T-helper 1 cell treated with Interleukin-12 subunit alpha and Interleukin-12 subunit beta and Interleukin-4 antibody, amounts not matched to agents 30 ng/mL and 1 ng/mL, for 36 hours (primary cell): ENCODE measurements around the gene SSH2. TPM values are rescaled to one million over a fixed set of nuclear protein-coding genes. Genes with fewer than 3 reads are reported as not detected.

Experiments used
- intact Hi-C: fragments of 100-400 bp; cut with micrococcal nuclease; formaldehyde crosslinking; loops from one replicate; pipeline ENCODE4 v1.15.1; 2024
- total RNA-seq: library from RNA; stranded (reverse); gene quantifications from 2 replicates; pipeline ENCODE4 v1.2.3, GENCODE V29; 2022

The SSH2 gene
- total RNA-seq, 1 donor from 2014 or later: 64.1 TPM

DNA sequence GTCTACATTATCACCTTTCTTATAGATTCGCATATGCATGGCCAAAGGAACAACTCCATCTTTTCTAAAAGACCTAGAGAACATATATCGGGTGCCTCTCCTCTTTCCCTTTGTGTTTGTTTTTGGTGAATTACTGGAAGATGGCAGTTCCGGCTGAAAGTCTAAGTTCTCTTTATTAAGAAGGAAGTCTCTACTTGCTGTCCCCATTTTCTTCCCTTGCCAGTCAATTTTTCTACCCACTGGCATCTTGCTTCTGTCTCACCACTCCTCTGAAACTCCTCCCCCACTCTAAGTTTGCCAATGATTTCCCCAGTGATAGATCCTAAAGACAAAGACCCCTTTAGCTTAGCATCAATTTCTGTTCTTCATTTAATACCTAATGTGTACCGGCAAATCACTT lies 213.5 kb downstream of the SSH2 start:
- intact Hi-C loops: no loop called here

GRCh38 chr17:29715680-29716079 lies 214.3 kb downstream of the SSH2 start:
- intact Hi-C loops: no loop called here

GRCh38 chr17:29714146-29714545 lies 215.9 kb downstream of the SSH2 start:
- intact Hi-C loops: no loop called here

DNA sequence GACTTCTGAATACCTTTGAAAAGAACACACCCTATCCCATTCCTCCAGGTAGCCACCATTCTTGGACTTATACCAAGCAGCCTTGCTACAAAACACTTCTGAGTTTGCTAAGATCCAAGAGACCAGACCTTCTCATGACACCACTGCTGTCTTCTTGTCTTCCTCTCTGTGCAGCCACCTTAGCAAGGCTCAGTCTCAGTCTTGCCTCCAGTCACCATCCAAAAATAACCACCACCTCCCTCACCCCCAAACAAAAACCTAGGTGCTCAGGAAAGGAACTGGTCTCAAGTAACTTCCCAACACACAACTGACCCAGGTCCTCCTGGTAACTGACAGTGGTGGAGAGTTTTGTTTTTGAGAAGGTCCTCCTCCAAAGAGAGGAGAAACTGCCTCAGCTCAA lies 216.4 kb downstream of the SSH2 start:
- intact Hi-C loops: no loop called here

- intact Hi-C loops: no loop called here
Observed at GRCh38 chr17:29711588-29712385, 218.2 kb downstream of the SSH2 start.

DNA sequence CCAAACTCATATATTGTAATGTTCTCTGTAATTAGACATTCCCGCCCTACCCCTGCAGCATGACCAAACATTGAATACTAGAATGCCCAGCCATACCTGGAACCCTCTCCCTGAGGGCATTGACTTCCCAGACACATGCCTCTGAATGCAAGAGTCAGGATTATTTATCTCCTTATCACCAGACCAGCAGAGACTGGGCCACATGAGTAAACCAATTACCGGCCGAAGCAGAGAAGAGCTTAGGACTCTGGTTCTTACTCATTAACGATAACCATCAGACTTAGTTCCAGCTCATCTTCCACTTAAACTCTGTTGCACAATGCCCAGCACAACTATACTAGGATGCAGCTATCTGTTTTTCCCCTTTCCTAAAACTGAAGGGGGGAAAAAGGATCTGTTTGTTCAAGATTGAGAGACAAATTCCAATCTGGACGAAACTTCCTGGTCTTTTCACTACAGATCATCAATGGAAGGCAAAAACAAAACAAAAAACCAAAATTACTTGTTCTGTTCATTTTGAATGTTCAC lies 219.1 kb downstream of the SSH2 start:
- intact Hi-C loops: no loop called here

DNA sequence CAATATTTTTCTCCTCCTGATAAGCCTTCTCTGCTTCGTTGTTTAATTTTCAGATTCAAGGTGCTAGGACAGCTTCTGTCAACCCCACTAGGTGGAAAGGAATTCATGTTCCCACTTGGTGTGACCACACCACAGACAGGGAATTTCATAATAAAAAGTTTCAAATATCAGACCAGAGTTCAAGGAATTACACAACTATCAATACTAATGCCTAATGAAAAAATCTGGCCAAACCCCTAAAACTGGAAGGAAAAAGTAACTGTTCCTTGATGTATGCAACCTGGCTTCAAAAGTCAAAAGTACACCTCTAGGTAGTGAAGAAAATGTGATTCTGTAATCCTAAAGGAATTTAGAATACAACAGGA lies 219.5 kb downstream of the SSH2 start:
- intact Hi-C loops: no loop called here

DNA sequence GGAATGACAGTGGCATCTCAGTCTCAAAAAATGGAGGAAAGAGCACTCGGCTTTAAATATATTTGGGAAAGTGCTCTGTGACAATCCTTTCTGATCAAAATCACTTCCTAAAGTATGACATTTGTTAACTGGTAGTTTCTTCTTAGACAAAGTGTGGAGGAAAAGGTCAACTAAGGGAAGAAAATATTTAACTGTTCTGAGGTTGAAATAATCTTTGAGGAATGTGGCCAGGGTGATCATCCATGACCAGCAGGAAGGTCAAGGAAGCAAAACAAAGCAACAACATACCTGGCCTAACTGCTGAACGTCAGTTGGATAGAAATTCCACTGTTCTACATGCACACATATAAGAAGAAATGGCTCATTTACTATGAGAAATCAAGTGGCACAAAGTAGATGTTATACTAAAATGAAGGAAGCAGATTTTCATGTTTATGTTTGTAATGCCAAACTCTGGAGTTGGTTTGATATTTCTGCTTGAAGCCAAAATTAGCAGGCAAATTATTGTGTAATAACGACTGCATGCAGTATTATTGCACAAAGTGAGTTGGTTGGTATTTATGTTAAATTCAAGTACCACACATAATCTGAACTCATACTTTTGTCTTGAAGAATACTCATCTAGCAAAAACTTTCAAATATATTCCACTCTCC lies 220.0 kb downstream of the SSH2 start:
- intact Hi-C loops: loop anchor here (5.0 kb wide), 3 partner anchors 143 to 568 kb away; partner anchors contain the start of genes ABHD15, SSH2 and TP53I13

DNA sequence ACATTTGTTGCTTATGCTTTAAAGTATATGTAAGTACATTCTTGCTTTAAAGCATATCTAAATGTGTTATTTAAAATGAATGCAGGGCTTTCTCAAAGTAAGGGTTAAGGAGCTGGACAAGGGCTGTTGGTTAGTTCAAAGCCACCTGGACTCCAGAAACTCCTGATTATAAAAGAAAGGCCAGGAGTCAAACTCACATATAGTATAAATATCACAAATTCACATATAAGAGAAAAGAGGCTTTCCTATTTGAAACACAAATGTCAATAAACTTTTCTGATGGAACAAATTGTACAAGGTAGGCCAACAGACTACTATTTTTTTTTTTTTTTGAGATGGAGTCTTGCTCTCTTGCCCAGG lies 222.8 kb downstream of the SSH2 start:
- intact Hi-C loops: loop anchor here (2.0 to 5.0 kb wide), 4 partner anchors 84 to 565 kb away; partner anchors contain the start of genes ABHD15, CORO6, SSH2 and TP53I13

GRCh38 chr17:29706045-29706431 lies 224.0 kb downstream of the SSH2 start:
- intact Hi-C loops: loop anchor here (1.0 to 5.0 kb wide), 9 partner anchors 14 to 564 kb away; partner anchors contain the start of genes ABHD15, CORO6, SSH2 and TP53I13

- intact Hi-C loops: loop anchor here (5.0 kb wide), 3 partner anchors 138 to 563 kb away; partner anchors contain the start of genes ABHD15, SSH2 and TP53I13
Observed at GRCh38 chr17:29705386-29705785, 224.6 kb downstream of the SSH2 start.

GRCh38 chr17:29699283-29699682 lies 230.7 kb downstream of the SSH2 start:
- intact Hi-C loops: no loop called here

- intact Hi-C loops: no loop called here
Observed at GRCh38 chr17:29698837-29699236, 231.2 kb downstream of the SSH2 start.

GRCh38 chr17:29698019-29698777 lies 231.8 kb downstream of the SSH2 start:
- intact Hi-C loops: no loop called here

DNA sequence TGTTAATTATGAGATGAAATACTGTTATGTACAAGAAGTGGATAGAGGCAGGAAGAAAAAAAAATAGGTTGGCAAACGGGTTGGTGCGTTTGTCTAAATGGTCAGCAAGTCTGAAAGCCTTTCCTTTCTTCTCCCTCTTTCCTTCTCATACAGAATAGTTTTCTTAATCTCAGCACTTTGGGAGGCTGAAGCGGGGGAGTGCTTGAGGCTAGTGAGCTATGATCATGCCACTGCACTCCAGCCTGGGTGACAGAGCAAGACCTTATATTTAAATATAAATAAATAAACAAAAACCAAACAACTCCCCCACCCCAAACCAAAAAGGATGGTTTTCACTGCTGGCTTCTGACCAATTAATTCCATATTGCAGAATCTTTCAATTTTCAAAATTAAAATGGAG lies 232.7 kb downstream of the SSH2 start:
- intact Hi-C loops: no loop called here

DNA sequence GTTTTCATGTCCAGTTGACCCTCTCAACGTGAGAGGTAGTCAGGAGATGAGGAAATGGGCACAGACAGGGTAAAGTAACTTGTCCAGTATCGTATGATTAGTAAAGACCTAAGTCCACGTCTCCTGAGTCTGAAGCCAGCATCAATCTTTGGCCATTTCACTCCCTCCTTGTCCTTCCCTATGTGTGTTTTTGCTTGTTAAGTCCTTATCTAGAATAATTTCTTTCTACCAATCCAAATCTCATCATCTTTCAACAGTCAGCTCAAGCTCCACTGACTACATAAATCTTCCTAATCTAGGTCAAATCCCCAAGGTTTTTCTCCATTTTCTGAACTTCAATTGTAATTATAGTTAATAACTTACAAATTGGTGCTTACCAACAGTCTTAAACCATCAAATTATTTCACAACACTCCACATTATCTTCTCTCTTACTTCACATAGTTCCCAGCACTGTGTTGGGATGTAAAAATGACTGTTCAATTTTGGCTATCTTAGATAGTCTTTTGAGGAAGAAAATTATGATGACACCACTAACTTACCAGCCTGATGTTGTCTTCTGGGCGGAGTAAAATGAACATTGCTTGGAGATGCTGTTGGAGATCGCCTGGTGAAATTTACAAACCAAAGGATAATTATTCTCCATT lies 235.0 kb downstream of the SSH2 start:
- intact Hi-C loops: loop anchor here (5.0 kb wide), 2 partner anchors 67 to 82 kb away; no protein-coding TSS in a partner anchor

- intact Hi-C loops: loop anchor here (5.0 kb wide), 2 partner anchors 69 to 84 kb away; no protein-coding TSS in a partner anchor
Observed at GRCh38 chr17:29693751-29694150, 236.3 kb downstream of the SSH2 start.

DNA sequence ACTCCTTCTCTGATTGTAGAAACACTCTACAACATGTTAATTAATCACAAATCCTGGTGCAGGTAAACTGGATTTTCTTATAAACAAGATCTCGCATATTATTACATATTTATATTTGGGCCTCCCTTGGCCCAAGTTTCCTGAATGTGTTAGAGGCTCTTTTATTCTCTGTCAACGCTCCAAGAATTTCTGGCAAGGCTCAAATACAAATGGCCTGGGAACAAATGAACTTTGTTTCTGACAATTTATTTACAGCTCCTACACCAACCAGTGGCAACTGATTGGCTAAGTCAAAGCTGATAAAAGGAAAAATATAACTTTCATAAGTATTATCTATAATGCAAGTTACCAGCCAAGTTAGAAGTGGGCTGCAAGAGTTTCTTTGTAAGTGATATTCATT lies 242.4 kb downstream of the SSH2 start:
- intact Hi-C loops: no loop called here

GRCh38 chr17:29686993-29687590 lies 242.9 kb downstream of the SSH2 start:
- intact Hi-C loops: no loop called here

GRCh38 chr17:29683481-29683880 lies 246.5 kb downstream of the SSH2 start:
- intact Hi-C loops: no loop called here

DNA sequence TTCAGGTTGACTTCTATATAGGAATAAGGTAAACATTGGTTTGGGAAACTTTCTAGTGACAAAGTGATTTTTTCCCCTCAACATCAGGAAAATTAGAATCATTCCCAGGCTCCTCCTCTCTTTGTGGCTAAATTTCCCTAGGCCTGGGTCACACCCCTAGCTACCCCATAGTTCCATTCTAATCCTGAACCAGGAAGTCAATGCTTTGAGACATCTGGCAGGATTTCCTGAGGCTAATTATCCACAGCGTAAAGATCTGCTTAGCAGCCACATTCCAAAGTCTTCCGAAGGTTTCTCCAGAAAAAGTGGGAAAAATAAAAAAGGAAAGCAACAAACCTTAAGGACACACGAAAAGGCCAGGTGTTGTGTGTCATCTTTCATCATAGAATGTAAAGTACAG lies 247.0 kb downstream of the SSH2 start:
- intact Hi-C loops: no loop called here
